Stimulated activated CD4-positive, alpha-beta T cell treated with anti-CD3 and anti-CD28 coated beads, Interleukin-12 subunit alpha, Interleukin-12 subunit beta, amount 100 ng/mL, for 48 hours (primary cell): ENCODE data around the gene GRIN3B.

Experiments used
- DNase-seq, 3 donors: peaks; one replicate each; pipeline ENCODE4 v3.0.0-alpha.2; 2020; ENCODE audit warnings: low read depth in 2 of 3, low spot score in 1 of 3

GRIN3B gene

GRCh38 chr19:1055886-1056620, 55.8 kb downstream of the GRIN3B start:
- no peak for DNase-seq

GRCh38 chr19:1057176-1057855, 57.1 kb downstream of the GRIN3B start:
- no peak for DNase-seq

GRCh38 chr19:1058112-1058511, 57.9 kb downstream of the GRIN3B start:
- no peak for DNase-seq
